SK-N-SH (cell line): ENCODE data around the gene TXNRD2. TPM values are rescaled to one million over a fixed set of nuclear protein-coding genes. Genes with fewer than 3 reads are reported as not detected.

ENCODE experiments used
- CTCF ChIA-PET: fragments of 300-600, 350-600 bp; formaldehyde crosslinking; extraction: SDS; loops from one replicate; lab custom pipeline; 2021; lab: Yijun Ruan, JAX
- POLR2A ChIA-PET: fragments of 350-600 bp; sonication (Branson Sonifier 250); formaldehyde crosslinking; extraction: SDS; loops from one replicate; lab custom pipeline; 2020; ENCODE audit warnings: antibody characterized with exemption, inconsistent platforms; lab: Yijun Ruan, JAX
- DNase-seq: peaks from one replicate; pipeline ENCODE4 v3.0.0; 2012
- H2AFZ ChIP-seq: fragments of 200-600 bp; sonication (generic); 2 replicates; pipeline ENCODE4 v1.8.1; 2016; ENCODE audit warnings: antibody characterized with exemption, mild to moderate bottlenecking, low read depth
- H3F3A ChIP-seq: fragments of 200-600 bp; sonication (generic); replicated peaks from 2 replicates; pipeline ENCODE3; 2016; ENCODE audit warnings: antibody characterized with exemption, mild to moderate bottlenecking; ENCODE audit not compliant: insufficient read depth
- H3K27ac ChIP-seq, 2 experiments: fragments of 200-500 bp in 1 of 2; fragments of 200-600 bp in 1 of 2; sonication (Bioruptor generic) in 1 of 2; sonication (generic), shearing (Covaris generic) in 1 of 2; 2 replicates each; pipeline versions ENCODE4 v1.5.1 to v1.6.1; 2014 to 2016; ENCODE audit warnings: low read depth in 2 of 2, inconsistent platforms in 1 of 2, low read length in 1 of 2, mild to moderate bottlenecking in 1 of 2, mixed read lengths in 1 of 2
- H3K27me3 ChIP-seq: fragments of 200-600 bp; sonication (generic), shearing (Covaris generic); 2 replicates; pipeline ENCODE4 v1.6.1; 2016; ENCODE audit warnings: mixed run types; ENCODE audit not compliant: insufficient read depth
- H3K36me3 ChIP-seq, 2 experiments: fragments of 200-500 bp in 1 of 2; fragments of 200-600 bp in 1 of 2; sonication (Bioruptor generic) in 1 of 2; sonication (generic) in 1 of 2; replicated peaks in 1 of 2; 2 replicates each; pipeline versions ENCODE3 to v1.5.1; 2014 to 2016; ENCODE audit warnings: low read length in 1 of 2, mild to moderate bottlenecking in 1 of 2; ENCODE audit not compliant: insufficient read depth in 2 of 2, control insufficient read depth in 1 of 2
- H3K4me1 ChIP-seq, 2 experiments: fragments of 200-500 bp in 1 of 2; fragments of 200-600 bp in 1 of 2; sonication (Bioruptor generic) in 1 of 2; sonication (generic), shearing (Covaris generic) in 1 of 2; 2 replicates each; pipeline versions ENCODE4 v1.5.1 to v1.6.1; 2014 to 2016; ENCODE audit warnings: low read depth in 1 of 2, low read length in 1 of 2, mixed run types in 1 of 2; ENCODE audit not compliant: insufficient read depth in 2 of 2, control insufficient read depth in 1 of 2
- H3K4me2 ChIP-seq: fragments of 200-600 bp; sonication (generic), shearing (Covaris generic); 2 replicates; pipeline ENCODE4 v1.6.1; 2017; ENCODE audit warnings: mixed run types
- H3K4me3 ChIP-seq, 2 experiments: fragments of 200-500 bp in 1 of 2; fragments of 200-600 bp in 1 of 2; sonication (Bioruptor generic) in 1 of 2; sonication (generic), shearing (Covaris generic) in 1 of 2; 2 replicates each; pipeline versions ENCODE4 v1.5.1 to v1.8.1; 2014 to 2016; ENCODE audit warnings: low read depth in 2 of 2, inconsistent platforms in 1 of 2, low read length in 1 of 2, mild to moderate bottlenecking in 1 of 2, mixed read lengths in 1 of 2, moderate library complexity in 1 of 2
- H3K79me2 ChIP-seq: fragments of 200-600 bp; sonication (generic); 2 replicates; pipeline ENCODE4 v1.8.1; 2017; ENCODE audit warnings: mild to moderate bottlenecking; ENCODE audit not compliant: insufficient read depth
- H3K9ac ChIP-seq: fragments of 200-600 bp; sonication (generic); 2 replicates; pipeline ENCODE4 v1.6.1; 2017; ENCODE audit warnings: mixed run types
- H3K9me2 ChIP-seq: fragments of 200-600 bp; sonication (generic); 2 replicates; pipeline ENCODE4 v1.6.1; 2017; ENCODE audit warnings: mixed run types
- H3K9me3 ChIP-seq: fragments of 200-600 bp; sonication (generic); 2 replicates; pipeline ENCODE4 v1.6.1; 2017; ENCODE audit warnings: mixed run types, mild to moderate bottlenecking, moderate library complexity
- H4K20me1 ChIP-seq: fragments of 200-600 bp; sonication (generic); 2 replicates; pipeline ENCODE4 v1.6.1; 2017; ENCODE audit warnings: mild to moderate bottlenecking, mixed run types; ENCODE audit not compliant: insufficient read depth
- CHD2 ChIP-seq: fragments of 150-350 bp; IDR thresholded peaks from 2 replicates; pipeline ENCODE4 v1.6.1; 2018; ENCODE audit warnings: low read length; ENCODE audit not compliant: partially characterized antibody
- CTCF ChIP-seq: fragments of 200-600 bp; sonication (generic); IDR thresholded peaks from 2 replicates; pipeline ENCODE4 v1.6.1; 2017; ENCODE audit warnings: antibody characterized with exemption, mild to moderate bottlenecking, moderate library complexity
- EP300 ChIP-seq, 2 experiments: IDR thresholded peaks; 2 replicates each; pipeline versions ENCODE4 v1.4.0 to v1.6.1; 2012; ENCODE audit warnings: borderline replicate concordance in 1 of 2, low read depth in 1 of 2, low read length in 1 of 2
- EZH2phosphoT487 ChIP-seq: fragments of 200-600 bp; sonication (generic); IDR thresholded peaks from 2 replicates; pipeline ENCODE4 v1.6.1; 2017; ENCODE audit warnings: low read depth, mixed run types, mild to moderate bottlenecking, antibody characterized with exemption, moderate library complexity, borderline replicate concordance
- FOSL2 ChIP-seq: IDR thresholded peaks from 2 replicates; pipeline ENCODE4 v1.4.0; 2012; ENCODE audit warnings: low read depth, mild to moderate bottlenecking, moderate library complexity, borderline replicate concordance
- FOXM1 ChIP-seq: IDR thresholded peaks from 2 replicates; pipeline ENCODE4 v1.4.0; 2012; ENCODE audit warnings: low read depth, mild to moderate bottlenecking
- GABPA ChIP-seq: IDR thresholded peaks from 2 replicates; pipeline ENCODE4 v1.4.0; 2012; ENCODE audit warnings: low read depth, mild to moderate bottlenecking
- GATA2 ChIP-seq: sonication (generic); formaldehyde crosslinking; IDR thresholded peaks from 2 replicates; pipeline ENCODE4 v1.5.0; 2020; ENCODE audit warnings: mild to moderate bottlenecking, missing genetic modification reagents
- MEF2A ChIP-seq: IDR thresholded peaks from 2 replicates; pipeline ENCODE4 v1.4.0; 2012; ENCODE audit warnings: low read depth, borderline replicate concordance
- MXI1 ChIP-seq: IDR thresholded peaks from 2 replicates; pipeline ENCODE4 v1.6.1; 2012; ENCODE audit warnings: mild to moderate bottlenecking, low read depth, low read length, improper control_type of control experiment
- NFIC ChIP-seq: IDR thresholded peaks from 2 replicates; pipeline ENCODE4 v1.4.0; 2012; ENCODE audit warnings: borderline replicate concordance
- RAD21 ChIP-seq: IDR thresholded peaks from 2 replicates; pipeline ENCODE4 v1.6.1; 2012; ENCODE audit warnings: mild to moderate bottlenecking, low read length
- RCOR1 ChIP-seq: fragments of 150-350 bp; IDR thresholded peaks from 2 replicates; pipeline ENCODE4 v1.6.1; 2017; ENCODE audit warnings: antibody characterized with exemption, low read length
- RFX5 ChIP-seq: IDR thresholded peaks from 2 replicates; pipeline ENCODE4 v1.6.1; 2012; ENCODE audit warnings: mild to moderate bottlenecking, improper control_type of control experiment, low read length
- RXRA ChIP-seq: IDR thresholded peaks from 2 replicates; pipeline ENCODE4 v1.4.0; 2012; ENCODE audit warnings: low read depth, mild to moderate bottlenecking, borderline replicate concordance
- SIN3A ChIP-seq: IDR thresholded peaks from 2 replicates; pipeline ENCODE4 v1.6.1; 2012; ENCODE audit warnings: low read depth, mild to moderate bottlenecking, low read length, moderate library complexity, borderline replicate concordance
- SMC3 ChIP-seq: IDR thresholded peaks from 2 replicates; pipeline ENCODE4 v1.6.1; 2012; ENCODE audit warnings: low read depth, low read length, improper control_type of control experiment
- TEAD4 ChIP-seq: IDR thresholded peaks from 2 replicates; pipeline ENCODE4 v1.4.0; 2012; ENCODE audit warnings: mild to moderate bottlenecking, borderline replicate concordance; ENCODE audit not compliant: insufficient read depth
- USF2 ChIP-seq: fragments of 150-350 bp; IDR thresholded peaks from 2 replicates; pipeline ENCODE4 v1.6.1; 2017; ENCODE audit warnings: antibody characterized with exemption, low read length, low read depth, borderline replicate concordance
- WGBS: methylation state at CpG from one replicate; pipeline ENCODE4 v1.1.6; 2017; ENCODE audit warnings: low lambda C conversion rate; 5-methylcytosine and 5-hydroxymethylcytosine counted together
- polyA plus RNA-seq, 3 experiments: library from polyadenylated mRNA; depleted of rRNA; stranded (reverse); fragments of >200 nt; gene quantifications; 2 replicates each; pipeline ENCODE4 v1.2.3, GENCODE V29; 2012
- TF ChIP-seq, protein P1 (sequence below): IDR thresholded peaks from 2 replicates; pipeline ENCODE4 v1.4.0; 2012; ENCODE audit warnings: low read depth

The TXNRD2 gene
- polyA plus RNA-seq, 1 of the 3 experiments (the other 2 are of a cell fraction): 34.7 TPM

GRCh38 chr22:19914201-19914943 lies 27.2 kb downstream of the TXNRD2 start:
- no peak for DNase-seq
- no peak for TF ChIP-seq RXRA
- no peak for TF ChIP-seq MXI1
- no peak for TF ChIP-seq TEAD4
- TF ChIP-seq RFX5: no peak
- TF ChIP-seq SMC3: no peak
- no peak for TF ChIP-seq GABPA
- no peak for TF ChIP-seq RAD21
- no peak for TF ChIP-seq EP300 (IDR thresholded peaks at IDR 0.05; ENCODE audit: borderline replicate concordance in 1 of 2, low read depth in 1 of 2, low read length in 1 of 2)
- no peak for TF ChIP-seq RCOR1
- TF ChIP-seq FOXM1: no peak
- no peak for TF ChIP-seq CHD2
- no peak for TF ChIP-seq USF2
- no peak for TF ChIP-seq SIN3A
- no peak for TF ChIP-seq FOSL2
- TF ChIP-seq NFIC: no peak
- TF ChIP-seq MEF2A: no peak
- no peak for TF ChIP-seq GATA2 (CRISPR knock-in tag)
- TF ChIP-seq, protein P1, sequence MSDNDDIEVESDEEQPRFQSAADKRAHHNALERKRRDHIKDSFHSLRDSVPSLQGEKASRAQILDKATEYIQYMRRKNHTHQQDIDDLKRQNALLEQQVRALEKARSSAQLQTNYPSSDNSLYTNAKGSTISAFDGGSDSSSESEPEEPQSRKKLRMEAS: no peak
- TF ChIP-seq CTCF: no peak
- no peak for TF ChIP-seq EZH2phosphoT487
- POLR2A ChIA-PET: no interaction called here
- no peaks in the 10 kb centered on the region for H3K9me2 ChIP-seq
- H3K36me3 ChIP-seq: peaks cover 14 to 41% of the 10 kb centered on the region in 2 experiments
- H4K20me1 ChIP-seq: no peaks in the 10 kb centered on the region
- no peak overlapping the region for H3K4me3 ChIP-seq
- H3K4me1 ChIP-seq: no peaks in the 10 kb centered on the region
- no peak overlapping the region for H2AFZ ChIP-seq
- no peaks in the 10 kb centered on the region for H3K27me3 ChIP-seq
- no peak overlapping the region for H3K9ac ChIP-seq
- H3K9me3 ChIP-seq: no peaks in the 10 kb centered on the region
- no peak overlapping the region for H3K4me2 ChIP-seq
- no peaks in the 10 kb centered on the region for H3K79me2 ChIP-seq
- H3K27ac ChIP-seq: no peak overlapping the region
- CTCF ChIA-PET: interaction anchor here (0.8 to 11.4 kb wide), 6 partner anchors 16 to 184 kb away, joined by 3 to 297 read pairs (median 4); no protein-coding TSS in a partner anchor
- WGBS: 94% methylated on average over 9 of the region's 9 CpGs
- no peaks in the 10 kb centered on the region for H3F3A ChIP-seq
